ENCODE data around the gene LRP1.
"Not testable (repeated sequence)": the region's sequence is repeated elsewhere in the genome, so short reads cannot be mapped to it uniquely, and the experiment has no call there.

The LRP1 gene

GRCh38 chr12:57112492-57113294 lies 15.6 kb upstream of the LRP1 start:
- DNase-seq, result no peak

- no peak for DNase-seq
Measured at GRCh38 chr12:57116580-57117281, 11.6 kb upstream of the LRP1 start.

GRCh38 chr12:57118711-57119271 lies 9.5 kb upstream of the LRP1 start:
- no peak for DNase-seq

GRCh38 chr12:57119294-57120085 lies 8.8 kb upstream of the LRP1 start:
- no peak for DNase-seq

- DNase-seq, result not testable (repeated sequence)
Measured at GRCh38 chr12:57120718-57121117, 7.6 kb upstream of the LRP1 start.

GRCh38 chr12:57123813-57124212 lies 4.5 kb upstream of the LRP1 start:
- no peak for DNase-seq

GRCh38 chr12:57124261-57124877 lies 3.9 kb upstream of the LRP1 start:
- peak; percentile 88 for DNase-seq

GRCh38 chr12:57126061-57126460 lies 2.2 kb upstream of the LRP1 start:
- DNase-seq, result no peak

- peak; percentile 53 for DNase-seq
Measured at GRCh38 chr12:57126561-57126960, 1.7 kb upstream of the LRP1 start.

GRCh38 chr12:57127101-57127725 lies 1.1 kb upstream of the LRP1 start:
- peak; percentile 68 for DNase-seq

GRCh38 chr12:57128519-57129247 lies 400 bp downstream of the LRP1 start:
- peak; percentile 40 for DNase-seq

GRCh38 chr12:57129321-57129842 lies 1.1 kb downstream of the LRP1 start:
- no peak for DNase-seq

- DNase-seq, result no peak
Measured at GRCh38 chr12:57129889-57130288, 1.6 kb downstream of the LRP1 start.

- no peak for DNase-seq
Measured at GRCh38 chr12:57130941-57131340, 2.7 kb downstream of the LRP1 start.

- no peak for DNase-seq
Measured at GRCh38 chr12:57131896-57132744, 3.8 kb downstream of the LRP1 start.

GRCh38 chr12:57133013-57133569 lies 4.8 kb downstream of the LRP1 start:
- DNase-seq, result no peak

- DNase-seq, result no peak
Measured at GRCh38 chr12:57133916-57134315, 5.6 kb downstream of the LRP1 start.

- no peak for DNase-seq
Measured at GRCh38 chr12:57134949-57135348, 6.7 kb downstream of the LRP1 start.

- DNase-seq, result peak; percentile 10
Measured at GRCh38 chr12:57135527-57136326, 7.4 kb downstream of the LRP1 start.
